Ecto neural progenitor cell (in vitro differentiated cells): Measurements from ENCODE around the gene AREG.

Experiments
- DNase-seq: peaks from one replicate; pipeline ENCODE4 v3.0.0-alpha.2; 2018; ENCODE audit warnings: low spot score

The AREG gene

GRCh38 chr4:74463123-74463522 lies 18.2 kb downstream of the AREG start:
- no peak for DNase-seq

- DNase-seq: no peak
Observed at GRCh38 chr4:74464291-74464690, 19.4 kb downstream of the AREG start.

- no peak for DNase-seq
Observed at GRCh38 chr4:74466242-74466641, 21.3 kb downstream of the AREG start.

- DNase-seq: no peak
Observed at GRCh38 chr4:74471264-74471663, 26.3 kb downstream of the AREG start.

- no peak for DNase-seq
Observed at GRCh38 chr4:74473155-74473811, 28.3 kb downstream of the AREG start.

GRCh38 chr4:74474345-74475090 lies 29.6 kb downstream of the AREG start:
- no peak for DNase-seq

GRCh38 chr4:74475091-74475800 lies 30.3 kb downstream of the AREG start:
- no peak for DNase-seq

- no peak for DNase-seq
Observed at GRCh38 chr4:74475946-74476345, 31.0 kb downstream of the AREG start.

- no peak for DNase-seq
Observed at GRCh38 chr4:74479009-74479408, 34.1 kb downstream of the AREG start.

- no peak for DNase-seq
Observed at GRCh38 chr4:74480267-74480666, 35.3 kb downstream of the AREG start.

GRCh38 chr4:74481891-74482609 lies 37.1 kb downstream of the AREG start:
- no peak for DNase-seq

GRCh38 chr4:74483226-74483911 lies 38.4 kb downstream of the AREG start:
- DNase-seq: no peak

- DNase-seq: no peak
Observed at GRCh38 chr4:74486905-74487304, 42.0 kb downstream of the AREG start.

GRCh38 chr4:74487771-74488170 lies 42.8 kb downstream of the AREG start:
- no peak for DNase-seq

- no peak for DNase-seq
Observed at GRCh38 chr4:74490736-74491135, 45.8 kb downstream of the AREG start.

- DNase-seq: no peak
Observed at GRCh38 chr4:74499986-74500781, 55.2 kb downstream of the AREG start.

- DNase-seq: no peak
Observed at GRCh38 chr4:74501579-74501978, 56.6 kb downstream of the AREG start.

GRCh38 chr4:74503580-74503979 lies 58.6 kb downstream of the AREG start:
- no peak for DNase-seq

- no peak for DNase-seq
Observed at GRCh38 chr4:74504212-74504611, 59.3 kb downstream of the AREG start.
